Colonic mucosa (tissue), 4 donors: ENCODE data around the gene AFP. TPM values are rescaled to one million over a fixed set of nuclear protein-coding genes. Genes with fewer than 3 reads are reported as not detected.
"Not testable (repeated sequence)": the region's sequence is repeated elsewhere in the genome, so short reads cannot be mapped to it uniquely, and the experiment has no call there.

Experiments used
- DNase-seq: peaks from one replicate; pipeline ENCODE4 v3.0.0-alpha.2; 2020
- H3K27ac ChIP-seq: fragments of 200-600 bp; one replicate; pipeline ENCODE4 v1.8.0; 2021
- H3K27me3 ChIP-seq: fragments of 200-600 bp; one replicate; pipeline ENCODE4 v1.8.0; 2021
- H3K36me3 ChIP-seq: fragments of 200-600 bp; one replicate; pipeline ENCODE4 v1.8.0; 2021
- H3K4me1 ChIP-seq: fragments of 200-600 bp; one replicate; pipeline ENCODE4 v1.8.0; 2021; ENCODE audit warnings: mild to moderate bottlenecking
- H3K4me3 ChIP-seq: fragments of 200-600 bp; one replicate; pipeline ENCODE4 v1.8.0; 2021
- H3K9ac ChIP-seq, 2 donors: one replicate each; pipeline ENCODE4 v1.7.0; 2013; ENCODE audit warnings: control low read depth in 2 of 2, low read depth in 2 of 2, low read length in 2 of 2
- H3K9me3 ChIP-seq: fragments of 200-600 bp; one replicate; pipeline ENCODE4 v1.8.0; 2021
- CTCF ChIP-seq: fragments of 200-600 bp; IDR thresholded peaks from one replicate; pipeline ENCODE4 v1.8.0; 2022; ENCODE audit warnings: antibody characterized with exemption, mild to moderate bottlenecking
- intact Hi-C: fragments of 100-400 bp; cut with DNase I; formaldehyde crosslinking; loops from one replicate; pipeline ENCODE4 v1.14.1; 2022
- total RNA-seq, 2 donors: library from RNA; stranded (reverse); fragmentation: NEBNext Ultra II Directional in 1 of 2; extraction: Animal tissue kit (Norgen Biotek cat#: 25700) in 1 of 2; gene quantifications; one replicate each; pipeline ENCODE4 v1.2.1, GENCODE V29; 2021
- donor health status: healthy.
- donor health status: DM: no; HTN: no; CAD: no.
- donor health status: DM: no; HTN: no; CAD: no.

AFP gene
- 1 to 10 TPM in 1 of 2 donors, under 1 TPM in 1; 0.48 to 4.6 TPM for total RNA-seq

- no peak for TF ChIP-seq CTCF
- no peaks in the 10 kb centered on the region for H3K27me3 ChIP-seq
- no peaks in the 10 kb centered on the region for H3K9me3 ChIP-seq
- no peak within 1 kb of the TSS for H3K9ac ChIP-seq
- no peak within 1 kb of the TSS for H3K27ac ChIP-seq
- intact Hi-C loops = no loop called here
- H3K4me3 ChIP-seq = no peak within 1 kb of the TSS
- no peaks in the 10 kb centered on the region for H3K4me1 ChIP-seq
- H3K36me3 ChIP-seq = no peaks in the 10 kb centered on the region
- no peak for DNase-seq
Observed at GRCh38 chr4:73435984-73436383, at the start of gene AFP. Gene AFP (plus strand): TSS chr4:73436221. CDS start chr4:73436263, 42 bp downstream.

GRCh38 chr4:73387552-73387951 lies 48.5 kb upstream of the AFP start:
- no peak for TF ChIP-seq CTCF
- H3K9ac ChIP-seq = no peak overlapping the region
- H3K9me3 ChIP-seq = no peaks in the 10 kb centered on the region
- H3K27me3 ChIP-seq = no peaks in the 10 kb centered on the region
- no peak for DNase-seq
- H3K27ac ChIP-seq = no peak overlapping the region
- H3K4me3 ChIP-seq = no peak overlapping the region
- H3K4me1 ChIP-seq = no peaks in the 10 kb centered on the region
- no peaks in the 10 kb centered on the region for H3K36me3 ChIP-seq
- intact Hi-C loops = no loop called here

- no peaks in the 10 kb centered on the region for H3K27me3 ChIP-seq
- no peaks in the 10 kb centered on the region for H3K9me3 ChIP-seq
- DNase-seq = no peak
- no peak overlapping the region for H3K9ac ChIP-seq
- TF ChIP-seq CTCF = no peak
- H3K36me3 ChIP-seq = no peaks in the 10 kb centered on the region
- H3K27ac ChIP-seq = no peak overlapping the region
- intact Hi-C loops = no loop called here
- H3K4me3 ChIP-seq = no peak overlapping the region
- H3K4me1 ChIP-seq = no peaks in the 10 kb centered on the region
Observed at GRCh38 chr4:73388887-73389286, 47.1 kb upstream of the AFP start.

GRCh38 chr4:73389663-73390062 lies 46.4 kb upstream of the AFP start:
- H3K4me1 ChIP-seq, H3K9ac ChIP-seq, H3K27ac ChIP-seq, intact Hi-C loops, H3K4me3 ChIP-seq, H3K27me3 ChIP-seq, H3K36me3 ChIP-seq, H3K9me3 ChIP-seq, DNase-seq: not testable (repeated sequence)

GRCh38 chr4:73391774-73392173 lies 44.2 kb upstream of the AFP start:
- H3K27me3 ChIP-seq = no peaks in the 10 kb centered on the region
- no peak overlapping the region for H3K9ac ChIP-seq
- no peak for DNase-seq
- no peaks in the 10 kb centered on the region for H3K36me3 ChIP-seq
- intact Hi-C loops = no loop called here
- TF ChIP-seq CTCF = no peak
- no peak overlapping the region for H3K27ac ChIP-seq
- H3K4me1 ChIP-seq = no peaks in the 10 kb centered on the region
- no peak overlapping the region for H3K4me3 ChIP-seq
- H3K9me3 ChIP-seq = no peaks in the 10 kb centered on the region

GRCh38 chr4:73392936-73393335 lies 43.1 kb upstream of the AFP start:
- intact Hi-C loops = no loop called here

More at GRCh38 chr4:73392936-73393335, 43.1 kb upstream of the AFP start:
- Histone ChIP-seq H3K4me3 (no peak overlapping the region), H3K36me3 (no peaks in the 10 kb centered on the region), H3K27me3 (no peaks in the 10 kb centered on the region), H3K4me1 (no peaks in the 10 kb centered on the region), H3K27ac (no peak overlapping the region), H3K9ac (no peak overlapping the region), H3K9me3 (no peaks in the 10 kb centered on the region)
- no peak for DNase-seq
- no peak for TF ChIP-seq CTCF
